ENCODE results near the gene NAA10. TPM values are rescaled to one million over a fixed set of nuclear protein-coding genes. Genes with fewer than 3 reads are reported as not detected.

Gene NAA10
- total RNA-seq, 1 experiment from 2014 or later = 91.3 TPM

DNA sequence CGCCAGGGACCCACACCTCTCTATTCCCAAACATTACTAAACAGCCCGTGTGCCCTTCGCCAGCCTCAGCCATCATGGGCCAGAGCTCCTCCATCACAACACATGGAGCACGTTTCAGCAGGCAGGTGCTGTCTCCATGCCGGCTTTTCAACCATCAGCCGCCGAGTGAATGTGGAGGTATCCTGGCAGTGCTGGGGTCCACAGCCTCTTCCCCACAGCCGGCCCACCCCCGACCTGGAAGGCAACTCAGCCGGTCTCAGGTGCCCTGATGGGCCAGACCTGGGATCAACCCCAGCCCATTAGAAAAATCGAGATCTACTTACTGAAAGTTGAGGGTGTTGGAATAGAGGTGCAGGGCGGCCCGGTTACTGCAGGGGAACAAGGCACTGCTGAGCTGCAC is 3.1 kb downstream of the NAA10 start:
- CTCF ChIA-PET = no interaction called here
- peak overlapping the region; percentile 30 for H3K27ac Mint-ChIP-seq (ENCODE audit: unreplicated experiment)
- no peak overlapping the region for H3K4me3 Mint-ChIP-seq (ENCODE audit: unreplicated experiment)
- POLR2A ChIA-PET = no interaction called here
- Histone ChIP-seq H3K9me3 (no peaks in the 10 kb centered on the region), H3K27me3 (replicated peaks; ENCODE audit: control insufficient read depth, insufficient read depth, low read length) (no peaks in the 10 kb centered on the region), H3K36me3 (ENCODE audit: control insufficient read depth, insufficient read depth, low read length) (no peaks in the 10 kb centered on the region), H3K4me1 (peaks cover 4% of the 10 kb centered on the region; the same call in 1 of the 2 replicates), H3K4me3 (ENCODE audit: low read depth, low read length) (no peak overlapping the region)
- BruUV-seq (replicated peaks) = no TSS peak
- peaks cover 36% of the 10 kb centered on the region for H3K36me3 Mint-ChIP-seq (ENCODE audit: insufficient read depth, unreplicated experiment)
- no peak for DNase-seq
- intact Hi-C loops (cut with micrococcal nuclease; ENCODE audit: unreplicated experiment) = no loop called here
- H3K27me3 Mint-ChIP-seq (ENCODE audit: insufficient read depth, unreplicated experiment) = no peaks in the 10 kb centered on the region
- TF ChIP-seq, protein P1, sequence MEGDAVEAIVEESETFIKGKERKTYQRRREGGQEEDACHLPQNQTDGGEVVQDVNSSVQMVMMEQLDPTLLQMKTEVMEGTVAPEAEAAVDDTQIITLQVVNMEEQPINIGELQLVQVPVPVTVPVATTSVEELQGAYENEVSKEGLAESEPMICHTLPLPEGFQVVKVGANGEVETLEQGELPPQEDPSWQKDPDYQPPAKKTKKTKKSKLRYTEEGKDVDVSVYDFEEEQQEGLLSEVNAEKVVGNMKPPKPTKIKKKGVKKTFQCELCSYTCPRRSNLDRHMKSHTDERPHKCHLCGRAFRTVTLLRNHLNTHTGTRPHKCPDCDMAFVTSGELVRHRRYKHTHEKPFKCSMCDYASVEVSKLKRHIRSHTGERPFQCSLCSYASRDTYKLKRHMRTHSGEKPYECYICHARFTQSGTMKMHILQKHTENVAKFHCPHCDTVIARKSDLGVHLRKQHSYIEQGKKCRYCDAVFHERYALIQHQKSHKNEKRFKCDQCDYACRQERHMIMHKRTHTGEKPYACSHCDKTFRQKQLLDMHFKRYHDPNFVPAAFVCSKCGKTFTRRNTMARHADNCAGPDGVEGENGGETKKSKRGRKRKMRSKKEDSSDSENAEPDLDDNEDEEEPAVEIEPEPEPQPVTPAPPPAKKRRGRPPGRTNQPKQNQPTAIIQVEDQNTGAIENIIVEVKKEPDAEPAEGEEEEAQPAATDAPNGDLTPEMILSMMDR (IDR thresholded peaks at IDR 0.05; ENCODE audit: insufficient read depth in 1 of 2, low read depth in 1 of 2, low read length in 1 of 2, severe bottlenecking in 1 of 2, unreplicated experiment in 1 of 2) = no peak
- H3K4me1 Mint-ChIP-seq (ENCODE audit: low read depth, unreplicated experiment) = no peaks in the 10 kb centered on the region
- no peaks in the 10 kb centered on the region for H3K9me3 Mint-ChIP-seq (ENCODE audit: unreplicated experiment)

DNA sequence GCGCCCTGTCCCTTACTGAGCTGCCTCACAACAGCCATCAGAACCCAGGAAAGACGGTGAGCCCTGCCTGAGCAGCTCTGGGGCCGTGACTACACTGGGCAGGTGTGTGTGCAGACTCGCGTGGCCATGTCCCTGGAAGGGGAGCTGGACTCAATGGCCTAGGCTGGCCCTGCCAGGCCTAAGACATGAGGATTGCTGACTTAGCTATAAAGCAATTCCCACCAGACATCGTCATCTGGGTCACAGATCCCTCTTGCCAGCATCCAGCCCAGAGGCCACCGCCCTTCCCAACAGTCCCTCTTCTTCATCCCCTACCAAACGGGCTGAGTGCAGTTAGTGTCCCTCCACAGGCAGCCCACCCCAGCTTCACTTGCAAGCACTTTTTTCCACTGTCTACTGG is 3.7 kb downstream of the NAA10 start:
- ChIA-PET CTCF (interaction anchor here (1.0 kb wide), 1 partner anchor 16 kb away, joined by 3 read pairs; no protein-coding TSS in a partner anchor), POLR2A (no interaction called here)
- Mint-ChIP-seq H3K4me1 (ENCODE audit: low read depth, unreplicated experiment) (no peaks in the 10 kb centered on the region), H3K27me3 (ENCODE audit: insufficient read depth, unreplicated experiment) (no peaks in the 10 kb centered on the region), H3K36me3 (ENCODE audit: insufficient read depth, unreplicated experiment) (peaks cover 36% of the 10 kb centered on the region), H3K4me3 (ENCODE audit: unreplicated experiment) (no peak overlapping the region), H3K27ac (ENCODE audit: unreplicated experiment) (peak overlapping the region; percentile 30), H3K9me3 (ENCODE audit: unreplicated experiment) (no peaks in the 10 kb centered on the region)
- Histone ChIP-seq H3K9me3 (no peaks in the 10 kb centered on the region), H3K36me3 (ENCODE audit: control insufficient read depth, insufficient read depth, low read length) (no peaks in the 10 kb centered on the region), H3K4me3 (ENCODE audit: low read depth, low read length) (no peak overlapping the region), H3K27me3 (replicated peaks; ENCODE audit: control insufficient read depth, insufficient read depth, low read length) (no peaks in the 10 kb centered on the region), H3K4me1 (peaks cover 8% of the 10 kb centered on the region; the same call in 1 of the 2 replicates)
- DNase-seq = no peak
- intact Hi-C loops (cut with micrococcal nuclease; ENCODE audit: unreplicated experiment) = no loop called here
- TF ChIP-seq, protein P1 (IDR thresholded peaks at IDR 0.05; ENCODE audit: insufficient read depth in 1 of 2, low read depth in 1 of 2, low read length in 1 of 2, severe bottlenecking in 1 of 2, unreplicated experiment in 1 of 2) = no peak
- no TSS peak for BruUV-seq (replicated peaks)

DNA sequence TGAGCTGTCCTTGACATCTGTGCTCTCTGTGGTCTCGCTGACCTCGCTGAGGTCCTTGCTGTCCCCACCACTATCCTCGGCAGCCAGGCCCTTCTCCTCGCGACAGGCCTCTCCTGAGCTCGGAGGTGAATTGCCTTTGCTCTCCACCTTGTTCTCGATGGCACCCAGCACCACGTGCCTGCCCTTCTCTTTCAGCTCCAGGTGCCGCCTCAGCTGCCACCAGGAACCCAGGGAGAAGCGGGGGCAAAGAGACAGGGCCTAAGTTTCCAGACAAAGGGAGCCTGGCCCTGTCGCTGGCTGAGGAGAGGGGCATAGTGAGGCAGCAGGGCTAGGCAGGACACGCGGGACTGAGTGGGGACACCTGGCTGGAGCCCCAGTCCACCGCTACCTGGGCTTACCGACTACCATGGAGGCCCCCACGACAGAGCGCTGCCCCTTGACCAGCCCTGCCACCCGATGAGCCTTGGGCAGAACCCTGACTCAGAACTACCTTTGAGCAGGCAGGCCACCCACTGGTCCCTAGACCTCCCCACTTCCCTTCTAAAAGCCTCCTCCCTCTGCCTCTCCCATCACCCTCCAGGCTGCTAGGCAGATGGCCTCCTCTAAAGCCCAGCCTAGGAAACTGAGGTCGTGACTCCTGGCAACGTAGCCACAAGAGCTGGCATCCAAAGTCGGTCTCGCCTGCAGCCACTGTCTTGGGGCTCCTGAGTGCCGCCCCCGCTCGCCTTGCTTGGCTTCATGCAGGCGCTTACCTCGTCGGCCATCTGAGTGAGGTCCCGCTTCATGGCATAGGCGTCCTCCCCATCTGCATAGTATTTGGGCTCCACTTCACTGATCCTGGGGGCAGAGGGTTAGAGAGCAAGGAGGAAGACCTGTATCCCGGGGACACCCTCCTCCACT is 4.6 kb downstream of the NAA10 start:
- TF ChIP-seq, protein P1 (IDR thresholded peaks at IDR 0.05; ENCODE audit: insufficient read depth in 1 of 2, low read depth in 1 of 2, low read length in 1 of 2, severe bottlenecking in 1 of 2, unreplicated experiment in 1 of 2) = no peak
- Mint-ChIP-seq H3K27ac (ENCODE audit: unreplicated experiment) (no peak overlapping the region), H3K4me1 (ENCODE audit: low read depth, unreplicated experiment) (no peaks in the 10 kb centered on the region), H3K36me3 (ENCODE audit: insufficient read depth, unreplicated experiment) (peaks cover 36% of the 10 kb centered on the region), H3K9me3 (ENCODE audit: unreplicated experiment) (no peaks in the 10 kb centered on the region), H3K27me3 (ENCODE audit: insufficient read depth, unreplicated experiment) (no peaks in the 10 kb centered on the region), H3K4me3 (ENCODE audit: unreplicated experiment) (no peak overlapping the region)
- H3K9me3 ChIP-seq = no peaks in the 10 kb centered on the region
- CTCF ChIA-PET = interaction anchor here (1.0 kb wide), 1 partner anchor 17 kb away, joined by 3 read pairs; no protein-coding TSS in a partner anchor
- H3K27me3 ChIP-seq (replicated peaks; ENCODE audit: control insufficient read depth, insufficient read depth, low read length) = no peaks in the 10 kb centered on the region
- H3K4me3 ChIP-seq (ENCODE audit: low read depth, low read length) = no peak overlapping the region
- intact Hi-C loops (cut with micrococcal nuclease; ENCODE audit: unreplicated experiment) = no loop called here
- H3K36me3 ChIP-seq (ENCODE audit: control insufficient read depth, insufficient read depth, low read length) = no peaks in the 10 kb centered on the region
- POLR2A ChIA-PET = no interaction called here
- no TSS peak for BruUV-seq (replicated peaks)
- no peak for DNase-seq
- H3K4me1 ChIP-seq = peaks cover 8% of the 10 kb centered on the region; the same call in 1 of the 2 replicates
